Myocyte (in vitro differentiated cells): ENCODE results near the gene WDR35. TPM values are rescaled to one million over a fixed set of nuclear protein-coding genes. Genes with fewer than 3 reads are reported as not detected.

ENCODE experiments used
- DNase-seq: peaks from one replicate; pipeline ENCODE4 v3.0.0-alpha.2; 2012; ENCODE audit warnings: low read depth
- total RNA-seq: library from RNA; depleted of rRNA; stranded (reverse); fragments of >200 nt; gene quantifications from 2 replicates; pipeline ENCODE4 v1.2.3, GENCODE V29; 2014

Gene WDR35
- total RNA-seq, 1 donor from 2014 or later = 10.6 TPM

GRCh38 chr2:19872302-19872701 is 117.6 kb downstream of the WDR35 start:
- no peak for DNase-seq

GRCh38 chr2:19871836-19872235 is 118.1 kb downstream of the WDR35 start:
- no peak for DNase-seq

GRCh38 chr2:19870792-19871191 is 119.1 kb downstream of the WDR35 start:
- no peak for DNase-seq

DNA sequence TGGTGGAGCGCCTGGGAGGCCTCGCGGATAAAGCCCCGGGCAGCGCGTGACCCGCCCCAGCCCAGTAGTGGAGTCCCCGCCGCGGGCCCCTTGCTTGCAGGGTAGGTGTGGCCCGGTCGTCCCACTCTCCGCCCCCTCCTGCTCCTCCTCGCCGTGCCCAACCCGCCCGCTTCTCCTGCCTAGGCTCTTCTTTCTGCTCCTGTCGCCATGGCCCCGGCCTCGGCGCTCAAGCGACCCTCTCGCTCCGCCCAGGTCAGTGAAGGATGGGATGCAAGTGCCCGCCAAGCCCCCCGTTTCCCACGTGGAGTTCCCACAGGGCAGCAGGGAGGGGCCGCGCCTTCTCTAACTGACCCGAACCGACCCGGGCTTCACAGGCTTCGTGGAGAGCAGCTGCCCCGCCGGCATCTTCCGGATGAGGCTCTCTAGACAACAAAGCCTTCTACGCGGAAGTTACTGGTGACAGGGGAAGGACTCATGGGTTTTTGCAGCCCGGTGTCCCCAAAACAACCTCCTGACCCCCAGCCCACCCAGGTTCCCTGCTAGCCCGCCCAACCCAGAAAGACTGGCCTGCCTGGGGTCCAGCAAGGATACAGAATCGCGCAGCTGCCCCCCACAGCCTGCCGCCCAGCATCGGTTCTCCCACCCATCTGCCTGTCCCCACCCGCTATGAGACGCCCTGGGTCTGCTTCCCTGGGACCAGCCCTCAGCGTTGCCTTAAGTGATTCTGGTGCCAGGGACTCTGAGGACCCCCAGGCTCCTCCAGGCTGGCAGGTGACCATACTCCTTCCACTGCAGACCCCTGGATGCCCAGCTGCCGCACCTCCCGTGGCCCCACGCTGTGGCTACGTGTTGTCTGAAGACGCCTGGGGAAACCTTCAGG is 121.0 kb downstream of the WDR35 start:
- DNase-seq = no peak

DNA sequence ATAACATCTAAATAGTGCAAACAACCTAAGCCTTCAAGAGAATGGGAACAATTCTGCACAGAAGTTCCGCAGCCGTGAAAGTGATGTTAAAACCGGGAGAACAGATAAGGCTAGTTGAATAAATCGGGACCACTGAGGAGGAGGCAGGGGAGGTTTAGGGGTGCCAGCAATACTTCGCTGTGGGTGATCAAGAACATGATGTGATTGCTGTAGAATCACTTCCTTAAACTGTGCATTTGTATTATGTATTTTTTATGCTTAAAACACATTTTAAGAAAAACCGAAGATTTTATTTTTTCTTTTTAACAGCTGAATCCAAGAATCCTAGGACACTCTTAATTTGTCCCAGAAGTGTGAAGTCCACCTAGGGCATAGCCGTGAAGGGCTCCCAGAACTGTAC is 121.7 kb downstream of the WDR35 start:
- no peak for DNase-seq

GRCh38 chr2:19866771-19867170 is 123.1 kb downstream of the WDR35 start:
- DNase-seq = no peak

DNA sequence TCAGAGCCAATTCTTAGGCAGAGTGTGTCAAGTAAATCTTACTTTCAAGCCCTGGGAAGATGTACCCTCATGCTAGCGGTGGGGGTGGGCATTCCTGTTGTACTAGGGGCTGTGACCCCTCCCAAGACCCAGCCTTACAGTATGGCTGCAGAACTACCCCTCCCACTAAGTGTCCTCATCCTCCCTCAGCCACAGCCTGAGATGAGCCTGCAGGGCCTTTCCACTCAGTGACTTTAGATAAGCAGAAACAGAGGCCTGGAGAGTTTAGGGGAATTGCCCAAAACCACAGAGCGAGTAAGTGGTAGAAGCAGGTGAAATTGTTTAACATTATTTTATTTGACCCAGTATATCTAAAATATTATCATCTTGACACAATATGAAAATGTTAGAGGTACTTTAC is 124.8 kb downstream of the WDR35 start:
- DNase-seq = no peak

- DNase-seq = peak; percentile 72
Observed at GRCh38 chr2:19864381-19864780, 125.5 kb downstream of the WDR35 start.

DNA sequence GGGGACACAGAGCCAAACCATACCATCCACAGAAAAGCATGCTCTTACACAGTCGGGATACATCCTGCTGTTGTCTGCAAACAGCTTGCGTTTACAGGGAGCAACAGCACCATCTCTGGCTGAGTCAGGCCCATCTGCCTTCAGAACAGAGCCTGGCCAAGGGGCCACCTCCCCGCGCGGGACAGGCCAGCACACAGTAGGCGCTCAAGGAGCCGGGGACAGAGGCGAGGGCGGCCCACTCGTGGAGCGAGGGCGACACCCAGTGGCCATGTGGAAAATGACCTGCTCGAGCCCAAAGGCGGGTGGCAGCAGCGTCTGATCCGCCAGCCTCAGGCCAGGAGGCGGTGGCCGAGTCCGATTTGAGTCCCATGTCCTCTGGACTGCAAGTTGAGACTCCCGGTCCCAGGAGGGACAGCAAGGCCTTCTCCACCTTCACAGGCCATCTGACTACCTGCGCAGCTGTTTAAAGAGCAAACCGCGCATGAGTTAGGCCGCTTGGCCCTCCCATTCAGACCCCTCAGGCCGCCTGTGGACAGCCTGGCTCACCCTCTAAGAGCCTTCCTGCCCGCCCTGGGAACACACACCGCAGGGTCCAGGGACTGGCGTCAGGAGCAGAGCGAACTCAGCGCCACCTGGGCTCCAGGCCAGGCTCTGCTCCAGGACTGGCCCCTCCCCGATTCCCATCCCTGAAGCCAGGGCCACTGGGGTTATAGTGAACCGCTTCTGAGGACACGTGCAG is 126.4 kb downstream of the WDR35 start:
- peak; percentile 54 for DNase-seq

GRCh38 chr2:19861813-19862212 is 128.1 kb downstream of the WDR35 start:
- DNase-seq = no peak

Other genes with a start within 250 kb of the WDR35 start
- 8.3 and 12.0 TPM in 2 replicates for gene TTC32, start 88.1 kb downstream of the WDR35 start, total RNA-seq
- gene MATN3, start 22.6 kb upstream of the WDR35 start, total RNA-seq = 1.1 and 1.2 TPM in 2 replicates
- gene LAPTM4A, start 61.5 kb upstream of the WDR35 start, total RNA-seq = 283 and 291 TPM in 2 replicates
- 9.8 and 11.0 TPM in 2 replicates for gene SDC1, start 235.0 kb upstream of the WDR35 start, total RNA-seq